Small intestine (tissue), 7 donors: ENCODE measurements around the gene SH3BP2. TPM values are rescaled to one million over a fixed set of nuclear protein-coding genes. Genes with fewer than 3 reads are reported as not detected.

ENCODE experiments used
- DNase-seq, 2 donors: peaks; one replicate each; pipeline versions ENCODE4 v3.0.0 to v3.0.0-alpha.2; 2013
- FAIRE-seq: peaks from 2 replicates; lab custom pipeline; 2012; peaks lifted over from hg19 to GRCh38; lab: Jason Lieb, UNC
- H3K27ac ChIP-seq, 3 donors: one replicate each; pipeline ENCODE4 v1.5.1; 2013; ENCODE audit warnings: low read length in 2 of 3, mild to moderate bottlenecking in 2 of 3, control low read depth in 1 of 3, inconsistent platforms in 1 of 3, low read depth in 1 of 3, moderate library complexity in 1 of 3
- H3K27me3 ChIP-seq, 3 donors: one replicate each; pipeline ENCODE4 v1.6.1; 2013; ENCODE audit warnings: low read length in 3 of 3, inconsistent platforms in 1 of 3; ENCODE audit not compliant: control insufficient read depth in 3 of 3, insufficient read depth in 3 of 3
- H3K36me3 ChIP-seq, 3 donors: one replicate each; pipeline ENCODE4 v1.6.1; 2013; ENCODE audit warnings: low read length in 3 of 3, inconsistent platforms in 1 of 3, low read depth in 1 of 3, mild to moderate bottlenecking in 1 of 3, moderate library complexity in 1 of 3; ENCODE audit not compliant: control insufficient read depth in 3 of 3, insufficient read depth in 2 of 3
- H3K4me1 ChIP-seq, 3 donors: one replicate each; pipeline ENCODE4 v1.6.1; 2013; ENCODE audit warnings: low read length in 2 of 3, inconsistent platforms in 1 of 3, low read depth in 1 of 3, mild to moderate bottlenecking in 1 of 3, moderate library complexity in 1 of 3; ENCODE audit not compliant: control insufficient read depth in 3 of 3, insufficient read depth in 2 of 3
- H3K4me3 ChIP-seq, 3 donors: one replicate each; pipeline ENCODE4 v1.5.1; 2013; ENCODE audit warnings: low read length in 3 of 3, control low read depth in 1 of 3, inconsistent platforms in 1 of 3, low read depth in 1 of 3, mild to moderate bottlenecking in 1 of 3, moderate library complexity in 1 of 3
- H3K9me3 ChIP-seq, 2 donors: one replicate each; pipeline ENCODE4 v1.6.1; 2013; ENCODE audit warnings: low read depth in 1 of 2, low read length in 1 of 2; ENCODE audit not compliant: control insufficient read depth in 2 of 2, insufficient read depth in 1 of 2
- WGBS, 3 donors: extraction: QIAGEN DNeasy Blood & Tissue Kit; methylation state at CpG; one replicate each; pipeline ENCODE4 v1.1.7; 2013; 5-methylcytosine and 5-hydroxymethylcytosine counted together
- polyA plus RNA-seq, 4 donors: library from polyadenylated mRNA; stranded (reverse) in 3 of 4; unstranded in 1 of 4; fragments of 200-250 nt in 3 of 4; fragments of 120-200 nt in 1 of 4; gene quantifications; one replicate each; pipeline versions ENCODE4 v1.2.1 to v1.2.3, GENCODE V29; 2013
- donor health status: healthy with polysubstance abuse.
- donor health status: control.
- donor health status: control.
- donor health status: Bipolar disorder and iron deficiency.
- donor health status: healthy.

The SH3BP2 gene
- polyA plus RNA-seq, 4 donors, result 8.9 to 38.0 (median 23.6) TPM

DNA sequence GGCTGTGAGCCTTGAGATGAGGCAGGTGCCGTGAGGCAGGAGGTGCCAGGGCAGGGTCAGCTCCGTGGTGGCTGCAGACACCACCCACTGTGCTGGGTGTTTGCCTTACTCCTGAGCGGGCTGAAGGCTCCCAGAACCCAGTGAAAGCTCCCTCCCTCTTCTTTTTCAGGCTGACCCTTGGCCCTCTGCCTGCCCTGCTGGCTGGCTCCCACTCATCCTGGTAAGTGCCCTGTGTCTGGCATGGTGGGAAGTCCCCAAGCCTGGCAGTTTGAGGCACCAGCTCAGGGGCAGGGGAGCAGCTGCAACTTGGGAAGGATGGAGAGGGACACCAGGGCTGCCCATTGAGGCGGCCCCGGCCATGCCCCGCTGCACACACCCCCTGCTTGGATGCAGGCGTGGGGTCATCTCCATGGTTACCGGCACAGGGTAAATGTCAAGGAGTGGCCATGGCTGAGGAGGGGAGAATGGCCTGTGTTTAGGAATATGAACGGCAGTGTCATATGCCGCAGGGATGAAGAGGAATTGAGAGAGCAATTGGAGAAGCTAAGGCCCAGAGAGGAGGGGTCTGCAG lies 16.8 kb downstream of the SH3BP2 start:
- no peak overlapping the region for H3K27ac ChIP-seq
- peaks cover 11 to 56% (median 23%) of the 10 kb centered on the region in 3 donors for H3K4me1 ChIP-seq
- FAIRE-seq, result no peak
- DNase-seq, result no peak
- H3K9me3 ChIP-seq, result no peaks in the 10 kb centered on the region
- no peaks in the 10 kb centered on the region for H3K27me3 ChIP-seq
- 76 to 78% (median 77%) methylated on average over 10 of the region's 10 CpGs for WGBS, 3 donors
- no peak overlapping the region for H3K4me3 ChIP-seq
- H3K36me3 ChIP-seq, result peaks cover 0 to 25% (median 0%) of the 10 kb centered on the region in 3 donors

DNA sequence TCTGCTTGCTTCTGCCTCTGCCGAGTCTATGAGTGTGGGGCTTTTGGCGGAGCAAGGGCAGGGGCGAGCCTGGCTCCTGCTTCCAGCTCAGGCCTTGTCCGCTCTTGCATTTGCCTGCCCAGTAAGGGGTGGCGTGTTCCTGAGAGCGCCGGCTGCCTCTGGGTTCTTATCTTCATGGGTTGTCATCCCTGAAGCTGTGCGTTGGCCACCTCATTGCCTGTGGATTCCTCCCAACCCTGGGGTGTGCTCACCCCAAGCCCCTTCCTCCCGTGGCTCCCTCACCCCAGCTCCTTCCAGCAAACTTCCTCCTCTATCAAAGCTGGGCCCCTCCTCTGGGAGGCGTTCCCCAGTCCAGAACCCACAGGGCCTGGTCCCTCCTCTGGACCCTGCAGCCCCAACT lies 17.5 kb downstream of the SH3BP2 start:
- DNase-seq (no peak), FAIRE-seq (no peak)
- Histone ChIP-seq H3K9me3 (no peaks in the 10 kb centered on the region), H3K27ac (no peak overlapping the region), H3K36me3 (peaks cover 0 to 31% (median 0%) of the 10 kb centered on the region in 3 donors), H3K27me3 (no peaks in the 10 kb centered on the region), H3K4me3 (no peak overlapping the region), H3K4me1 (peaks cover 11 to 49% (median 19%) of the 10 kb centered on the region in 3 donors)
- WGBS, 3 donors, result 85 to 92% (median 90%) methylated on average over 10 of the region's 10 CpGs

DNA sequence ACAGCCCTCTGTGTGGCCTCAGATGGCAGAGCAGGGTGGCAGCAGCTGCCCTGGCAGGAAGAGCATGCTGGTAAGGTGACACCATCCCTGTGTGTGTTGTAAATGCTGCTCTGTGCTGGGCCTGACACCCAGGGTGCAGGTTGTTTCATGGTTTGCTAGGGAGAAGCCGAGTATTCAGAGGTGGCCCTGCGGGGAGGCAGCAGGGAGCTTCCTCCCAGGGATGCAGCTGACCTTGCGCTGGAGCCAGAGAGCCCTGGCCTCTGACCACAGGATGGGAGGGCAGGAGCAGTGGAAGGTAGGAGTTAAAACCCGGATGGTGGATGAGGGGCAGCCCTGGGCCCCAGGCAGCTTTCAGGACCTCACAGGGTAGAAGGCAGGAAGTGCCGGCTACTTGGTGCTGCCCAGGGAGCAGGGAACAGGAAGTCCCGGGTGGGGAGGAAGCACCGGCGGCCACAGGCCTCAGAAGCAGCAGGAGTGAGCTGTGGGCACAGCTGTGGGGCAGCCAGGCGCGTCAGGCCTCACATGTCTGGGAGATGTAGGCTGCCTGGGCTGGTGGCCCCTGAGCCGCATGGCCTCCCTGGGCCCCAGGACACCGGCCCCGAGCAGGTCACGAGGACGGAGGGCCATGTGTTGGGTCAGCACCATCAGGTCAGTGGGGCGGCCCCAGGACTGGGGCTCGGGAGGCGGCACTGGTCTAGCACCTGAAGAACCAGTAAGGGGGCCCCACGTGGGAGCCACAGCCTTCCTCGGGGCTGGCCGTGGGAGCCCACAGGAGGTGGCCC lies 19.1 kb downstream of the SH3BP2 start:
- Histone ChIP-seq H3K36me3 (peaks cover 0 to 23% (median 0%) of the 10 kb centered on the region in 3 donors), H3K27me3 (no peaks in the 10 kb centered on the region), H3K4me1 (peaks cover 0 to 33% (median 10%) of the 10 kb centered on the region in 3 donors), H3K4me3 (peak overlapping the region; percentile 16 to 53 (median 43)), H3K9me3 (no peaks in the 10 kb centered on the region), H3K27ac (peak overlapping the region; percentile 64 to 82 (median 78))
- no peak for FAIRE-seq
- WGBS, 3 donors, result 39 to 73% (median 46%) methylated on average over 21 of the region's 21 CpGs
- peak; percentile 47 to 71 for DNase-seq

- FAIRE-seq, result no peak
- Histone ChIP-seq H3K4me3 (peak overlapping the region; percentile 8 to 53 (median 43)), H3K9me3 (no peaks in the 10 kb centered on the region), H3K27me3 (no peaks in the 10 kb centered on the region), H3K4me1 (peaks cover 2 to 35% (median 7%) of the 10 kb centered on the region in 3 donors), H3K27ac (peak overlapping the region; percentile 64 to 82 (median 78)), H3K36me3 (peaks cover 0 to 23% (median 0%) of the 10 kb centered on the region in 3 donors)
- peak in 1 of 2 donors; percentile 66 for DNase-seq
- 29 to 41% (median 32%) methylated on average over 20 of the region's 20 CpGs for WGBS, 3 donors
Measured at GRCh38 chr4:2812612-2813354, 19.9 kb downstream of the SH3BP2 start.

DNA sequence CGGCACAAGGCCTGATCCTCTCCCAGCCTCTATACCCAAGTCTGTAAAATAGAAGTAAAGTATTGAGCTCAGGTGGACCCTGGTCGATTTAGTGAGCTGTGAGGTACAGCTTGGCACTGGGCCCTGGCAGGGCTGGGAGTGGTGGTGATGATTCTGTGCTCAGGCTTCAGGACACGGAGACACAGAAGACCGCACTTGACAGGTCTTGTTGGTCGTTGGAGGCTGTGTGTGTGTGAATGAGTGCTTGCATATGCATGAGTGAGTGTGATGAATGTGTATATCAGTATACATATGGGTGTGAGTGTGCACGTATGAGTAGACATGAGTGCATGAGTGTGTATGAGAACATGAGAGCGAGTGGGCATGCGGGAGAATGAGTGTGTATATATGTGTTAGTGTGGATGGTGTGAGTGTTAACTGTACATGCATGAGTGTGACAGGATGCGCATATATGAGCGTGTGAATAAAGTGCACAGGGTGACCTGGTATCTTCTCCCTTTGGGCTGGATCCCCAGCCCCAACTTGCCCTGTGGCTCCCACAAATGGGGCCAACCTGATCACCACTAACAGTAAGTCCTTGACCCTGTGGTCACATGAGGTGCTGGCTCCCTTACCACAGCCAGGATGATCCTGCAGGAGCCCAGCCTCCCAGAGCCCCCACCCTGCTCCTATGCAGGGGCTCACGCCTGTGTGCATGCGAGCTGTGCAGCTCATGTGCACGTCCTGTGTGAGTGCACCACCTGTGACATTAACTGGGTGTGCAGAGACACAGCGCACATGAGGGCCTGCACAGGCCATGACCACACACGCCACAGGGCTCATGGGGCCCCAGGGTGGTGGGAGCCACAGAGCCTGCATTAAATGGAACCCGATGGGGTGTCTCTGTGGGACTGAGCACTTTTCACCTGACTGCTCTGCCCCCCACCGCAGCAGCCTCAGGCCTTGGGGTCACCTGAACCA lies 20.8 kb downstream of the SH3BP2 start:
- Histone ChIP-seq H3K27me3 (no peaks in the 10 kb centered on the region), H3K36me3 (peaks cover 0 to 21% (median 0%) of the 10 kb centered on the region in 3 donors), H3K4me1 (peaks cover 2 to 36% (median 7%) of the 10 kb centered on the region in 3 donors), H3K4me3 (peak overlapping the region in 1 of 3 donors; percentile 53), H3K27ac (peak overlapping the region; percentile 21 to 82 (median 64)), H3K9me3 (no peaks in the 10 kb centered on the region)
- WGBS, 3 donors, result 65 to 83% (median 74%) methylated on average over 17 of the region's 17 CpGs
- DNase-seq (no peak), FAIRE-seq (no peak)

DNA sequence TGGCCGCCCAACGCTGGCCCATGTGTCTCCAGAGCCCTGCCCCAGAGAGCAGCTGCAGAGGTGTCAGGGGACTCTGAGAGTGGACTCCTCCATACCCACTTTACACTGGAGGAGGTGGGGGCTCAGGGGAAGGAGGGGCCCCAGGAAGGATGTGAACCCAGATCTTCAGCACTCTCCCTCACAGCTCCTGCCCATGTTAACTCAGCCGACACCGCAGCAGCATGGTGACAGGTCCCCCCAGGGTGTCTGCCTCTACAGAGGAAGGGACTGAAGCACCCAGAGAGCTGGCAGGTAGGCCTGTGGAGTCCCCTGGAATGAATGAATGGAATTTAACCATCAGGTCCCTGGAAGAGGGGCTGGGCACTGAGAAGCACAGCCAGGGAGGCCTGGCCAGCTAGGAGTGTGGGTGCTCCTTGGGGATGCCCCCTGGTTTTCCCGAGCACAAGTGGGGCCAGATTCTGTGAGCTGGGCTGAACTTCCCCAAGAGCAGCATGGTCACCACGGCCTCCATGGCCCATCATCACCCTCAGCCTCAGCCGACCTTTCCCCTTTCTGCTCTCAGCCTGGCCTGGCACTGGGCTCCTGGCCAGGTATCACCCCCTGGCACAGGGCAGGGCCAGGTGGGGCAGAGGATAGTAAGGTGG lies 21.9 kb downstream of the SH3BP2 start:
- Histone ChIP-seq H3K9me3 (no peaks in the 10 kb centered on the region), H3K27ac (no peak overlapping the region), H3K4me1 (peaks cover 2 to 40% (median 7%) of the 10 kb centered on the region in 3 donors), H3K4me3 (no peak overlapping the region), H3K36me3 (peaks cover 0 to 17% (median 0%) of the 10 kb centered on the region in 3 donors), H3K27me3 (no peaks in the 10 kb centered on the region)
- no peak for DNase-seq
- WGBS, 3 donors, result 71 to 78% (median 74%) methylated on average over 7 of the region's 7 CpGs
- FAIRE-seq, result no peak

DNA sequence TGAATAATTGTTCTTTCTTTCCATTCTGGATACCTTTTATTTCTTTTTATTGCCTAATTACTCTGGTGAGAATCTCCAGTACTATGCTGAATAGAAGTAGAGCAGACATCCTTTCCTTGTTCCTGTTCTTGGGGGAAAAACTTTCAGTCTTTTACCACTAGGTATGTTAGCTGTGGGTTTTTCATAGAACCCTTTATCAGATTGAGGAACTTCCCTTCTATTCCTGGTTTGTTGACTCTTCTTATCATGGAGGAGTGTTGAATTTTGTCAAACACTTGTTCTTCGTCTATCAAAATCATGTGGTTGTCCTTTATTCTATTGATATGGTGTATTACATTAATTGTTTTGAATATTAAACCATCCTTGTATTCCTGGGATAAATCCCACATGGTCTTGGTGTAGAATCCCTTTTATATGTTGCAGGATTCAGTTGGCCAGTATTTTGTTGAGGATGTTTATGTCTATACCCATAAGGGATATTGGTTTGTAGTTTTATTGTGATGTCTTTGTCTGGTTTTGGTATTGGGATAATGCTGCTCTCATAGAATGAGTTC lies 23.6 kb downstream of the SH3BP2 start:
- 85 to 87% (median 85%) methylated on average over 1 of the region's 1 CpG for WGBS, 3 donors
- no peak overlapping the region for H3K27ac ChIP-seq
- H3K4me3 ChIP-seq, result no peak overlapping the region
- no peak for FAIRE-seq
- peaks cover 2 to 32% (median 7%) of the 10 kb centered on the region in 3 donors for H3K4me1 ChIP-seq
- no peaks in the 10 kb centered on the region for H3K27me3 ChIP-seq
- DNase-seq, result no peak
- H3K36me3 ChIP-seq, result peaks cover 0 to 33% (median 0%) of the 10 kb centered on the region in 3 donors
- H3K9me3 ChIP-seq, result no peaks in the 10 kb centered on the region
